RWPE2 (cell line): ENCODE results near the gene LINC00632.
A peak's percentile ranks its signal among the peaks of the same experiment; 100 is the strongest.
"Not testable (repeated sequence)": the region's sequence is repeated elsewhere in the genome, so short reads cannot be mapped to it uniquely, and the experiment has no call there.

ENCODE experiments used
- ATAC-seq: fragments of 200-7000 bp; cut with Tn5 transposase; 3 replicates; pipeline ENCODE4 v1.9.1; 2021; ENCODE audit warnings: low read depth
- DNase-seq: peaks from one replicate; pipeline ENCODE4 v3.0.0-alpha.2; 2020; ENCODE audit warnings: low spot score
- H3K27ac ChIP-seq: fragments of 450-650 bp; 2 replicates; pipeline ENCODE4 v1.5.1; 2017; ENCODE audit warnings: mild to moderate bottlenecking; ENCODE audit not compliant: poor library complexity, severe bottlenecking
- H3K27me3 ChIP-seq: fragments of 250-450 bp; sonication (Bioruptor Pico); 2 replicates; pipeline ENCODE4 v1.5.1; 2021; ENCODE audit warnings: mild to moderate bottlenecking, moderate library complexity; ENCODE audit not compliant: insufficient read depth, poor library complexity, severe bottlenecking
- H3K36me3 ChIP-seq: fragments of 250-450 bp; sonication (Bioruptor Pico); 2 replicates; pipeline ENCODE4 v1.5.1; 2020; ENCODE audit warnings: low read depth, mild to moderate bottlenecking, moderate library complexity
- H3K4me1 ChIP-seq: fragments of 250-450 bp; sonication (Bioruptor Pico); 2 replicates; pipeline ENCODE4 v1.5.1; 2021; ENCODE audit warnings: mild to moderate bottlenecking, moderate library complexity; ENCODE audit not compliant: insufficient read depth, poor library complexity, severe bottlenecking
- H3K4me3 ChIP-seq: fragments of 250-450 bp; sonication (Bioruptor Pico); 2 replicates; pipeline ENCODE4 v1.5.1; 2021; ENCODE audit warnings: mild to moderate bottlenecking, moderate library complexity; ENCODE audit not compliant: severe bottlenecking
- H3K9me3 ChIP-seq: fragments of 250-450 bp; sonication (Bioruptor Pico); 2 replicates; pipeline ENCODE4 v1.5.1; 2021; ENCODE audit warnings: mild to moderate bottlenecking, moderate library complexity; ENCODE audit not compliant: severe bottlenecking
- TF ChIP-seq, protein P1 (sequence below): fragments of 450-650 bp; IDR thresholded peaks from one replicate; pipeline ENCODE4 v1.5.1; 2017; ENCODE audit warnings: mild to moderate bottlenecking, moderate library complexity; ENCODE audit not compliant: poor library complexity, severe bottlenecking

The LINC00632 gene

DNA sequence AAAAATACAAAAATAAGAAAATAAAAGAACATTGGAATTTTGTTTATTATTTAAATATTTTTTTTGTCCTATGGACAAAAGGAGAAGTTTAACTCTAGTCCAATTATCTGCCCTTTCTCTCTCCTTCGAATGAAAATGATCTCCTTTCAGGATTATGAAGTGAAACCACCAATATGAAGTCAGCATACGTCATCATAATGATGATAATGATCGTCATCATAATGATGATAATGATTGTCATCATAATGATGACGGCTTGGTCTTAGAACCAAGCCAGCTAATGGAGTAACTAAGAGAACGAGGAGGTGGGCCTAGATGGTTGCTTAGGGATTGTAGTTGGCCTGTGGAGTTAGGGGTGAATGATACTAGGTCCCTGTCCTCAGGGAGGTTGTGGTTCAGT, 21.9 kb upstream of the LINC00632 start:
- TF ChIP-seq, protein P1, sequence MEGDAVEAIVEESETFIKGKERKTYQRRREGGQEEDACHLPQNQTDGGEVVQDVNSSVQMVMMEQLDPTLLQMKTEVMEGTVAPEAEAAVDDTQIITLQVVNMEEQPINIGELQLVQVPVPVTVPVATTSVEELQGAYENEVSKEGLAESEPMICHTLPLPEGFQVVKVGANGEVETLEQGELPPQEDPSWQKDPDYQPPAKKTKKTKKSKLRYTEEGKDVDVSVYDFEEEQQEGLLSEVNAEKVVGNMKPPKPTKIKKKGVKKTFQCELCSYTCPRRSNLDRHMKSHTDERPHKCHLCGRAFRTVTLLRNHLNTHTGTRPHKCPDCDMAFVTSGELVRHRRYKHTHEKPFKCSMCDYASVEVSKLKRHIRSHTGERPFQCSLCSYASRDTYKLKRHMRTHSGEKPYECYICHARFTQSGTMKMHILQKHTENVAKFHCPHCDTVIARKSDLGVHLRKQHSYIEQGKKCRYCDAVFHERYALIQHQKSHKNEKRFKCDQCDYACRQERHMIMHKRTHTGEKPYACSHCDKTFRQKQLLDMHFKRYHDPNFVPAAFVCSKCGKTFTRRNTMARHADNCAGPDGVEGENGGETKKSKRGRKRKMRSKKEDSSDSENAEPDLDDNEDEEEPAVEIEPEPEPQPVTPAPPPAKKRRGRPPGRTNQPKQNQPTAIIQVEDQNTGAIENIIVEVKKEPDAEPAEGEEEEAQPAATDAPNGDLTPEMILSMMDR = no peak
- H3K4me1 ChIP-seq = no peaks in the 10 kb centered on the region
- DNase-seq = no peak
- no peak overlapping the region for H3K27ac ChIP-seq
- H3K4me3 ChIP-seq = no peak overlapping the region
- no peaks in the 10 kb centered on the region for H3K27me3 ChIP-seq
- H3K9me3 ChIP-seq = no peaks in the 10 kb centered on the region
- no peak for ATAC-seq
- H3K36me3 ChIP-seq = no peaks in the 10 kb centered on the region

DNA sequence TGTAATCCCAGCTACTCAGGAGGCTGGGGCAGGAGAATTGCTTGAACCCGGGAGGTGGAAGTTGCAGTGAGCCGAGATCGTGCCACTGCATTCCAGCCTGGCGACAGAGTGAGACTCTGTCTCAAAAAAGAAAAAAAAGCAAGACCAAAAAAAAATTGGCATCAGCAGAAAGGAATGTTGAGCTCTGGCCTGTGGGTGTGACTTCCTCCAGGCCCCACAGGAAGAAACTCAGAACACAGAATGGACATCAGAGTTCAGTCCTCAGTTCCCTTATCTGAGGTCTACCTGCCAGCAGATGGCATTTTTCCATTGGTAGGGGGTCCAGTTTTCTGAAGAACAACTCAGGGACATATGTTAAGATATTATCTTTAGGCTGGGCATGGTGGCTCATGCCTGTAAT, 18.0 kb upstream of the LINC00632 start:
- ATAC-seq, DNase-seq, H3K9me3 ChIP-seq, H3K27me3 ChIP-seq, H3K27ac ChIP-seq, H3K36me3 ChIP-seq, H3K4me1 ChIP-seq, H3K4me3 ChIP-seq: not testable (repeated sequence)

DNA sequence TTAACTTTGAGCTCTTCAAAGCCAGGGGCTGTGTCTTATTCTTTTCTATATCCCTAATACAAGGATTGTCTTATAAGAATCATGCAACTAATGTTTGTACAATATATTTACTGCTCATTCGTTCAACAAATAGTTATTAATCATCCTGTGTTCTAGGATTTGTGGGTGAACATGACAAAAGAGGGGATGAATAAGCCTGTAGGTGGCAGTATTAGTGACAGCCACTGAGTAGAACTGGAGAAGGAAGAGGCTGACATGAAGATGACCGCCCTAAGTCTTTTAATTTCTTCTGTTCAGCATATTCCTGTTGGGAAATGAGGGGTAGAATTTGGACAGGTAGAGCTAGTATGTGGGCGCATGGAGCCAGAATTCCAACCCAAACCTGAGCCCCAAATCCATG, 11.9 kb upstream of the LINC00632 start:
- Histone ChIP-seq H3K36me3 (no peaks in the 10 kb centered on the region), H3K27ac (no peak overlapping the region), H3K9me3 (no peaks in the 10 kb centered on the region), H3K4me3 (no peak overlapping the region), H3K27me3 (no peaks in the 10 kb centered on the region), H3K4me1 (no peaks in the 10 kb centered on the region)
- no peak for DNase-seq
- TF ChIP-seq, protein P1 = no peak
- ATAC-seq = no peak

DNA sequence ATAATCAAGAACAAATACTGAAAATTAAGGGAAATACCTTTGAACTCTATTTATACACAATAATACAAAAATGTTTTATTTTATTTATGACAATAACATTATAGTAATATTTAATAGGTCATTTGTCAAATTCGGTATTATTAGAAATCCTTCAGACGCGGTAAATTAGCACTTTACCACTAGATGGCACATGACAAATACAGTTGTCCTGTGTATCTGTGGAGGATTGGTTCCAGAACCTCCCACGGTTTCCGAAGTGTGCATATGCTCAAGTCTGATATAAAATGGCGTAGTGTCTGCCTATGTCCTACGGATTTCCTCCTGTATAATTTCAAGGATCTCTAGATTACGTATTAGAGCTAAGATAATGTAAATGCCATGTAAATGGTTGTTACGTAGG, 8.1 kb upstream of the LINC00632 start:
- H3K27me3 ChIP-seq = no peaks in the 10 kb centered on the region
- no peaks in the 10 kb centered on the region for H3K36me3 ChIP-seq
- H3K27ac ChIP-seq = no peak overlapping the region
- no peak for DNase-seq
- ATAC-seq = no peak; the same call in 2 of the 3 replicates
- TF ChIP-seq, protein P1 = peak; percentile 49
- H3K4me3 ChIP-seq = no peak overlapping the region
- H3K9me3 ChIP-seq = no peaks in the 10 kb centered on the region
- H3K4me1 ChIP-seq = no peaks in the 10 kb centered on the region

DNA sequence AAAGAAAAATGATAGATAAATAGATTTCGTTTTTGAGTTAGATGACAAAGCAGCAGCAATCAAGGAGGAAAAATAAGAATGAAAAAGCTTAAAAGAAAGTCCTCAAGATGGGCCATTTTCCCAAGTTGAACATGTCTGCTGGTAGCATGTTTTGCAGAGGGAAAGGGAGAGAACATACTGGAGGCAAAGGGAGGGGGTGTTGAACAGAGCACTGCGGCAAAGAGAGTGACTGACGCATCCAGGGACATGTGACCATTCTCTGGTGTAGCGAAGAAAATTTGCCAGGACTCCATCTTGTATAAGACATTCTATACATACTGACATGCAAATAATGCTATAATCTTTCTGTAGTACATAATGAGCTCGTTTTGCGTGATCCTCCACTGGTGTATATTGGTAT, 1.2 kb downstream of the LINC00632 start:
- ATAC-seq (no peak), DNase-seq (no peak)
- Histone ChIP-seq H3K4me3 (no peak overlapping the region), H3K27ac (no peak overlapping the region), H3K36me3 (no peaks in the 10 kb centered on the region), H3K27me3 (no peaks in the 10 kb centered on the region), H3K4me1 (no peaks in the 10 kb centered on the region), H3K9me3 (no peaks in the 10 kb centered on the region)
- TF ChIP-seq, protein P1 = no peak

DNA sequence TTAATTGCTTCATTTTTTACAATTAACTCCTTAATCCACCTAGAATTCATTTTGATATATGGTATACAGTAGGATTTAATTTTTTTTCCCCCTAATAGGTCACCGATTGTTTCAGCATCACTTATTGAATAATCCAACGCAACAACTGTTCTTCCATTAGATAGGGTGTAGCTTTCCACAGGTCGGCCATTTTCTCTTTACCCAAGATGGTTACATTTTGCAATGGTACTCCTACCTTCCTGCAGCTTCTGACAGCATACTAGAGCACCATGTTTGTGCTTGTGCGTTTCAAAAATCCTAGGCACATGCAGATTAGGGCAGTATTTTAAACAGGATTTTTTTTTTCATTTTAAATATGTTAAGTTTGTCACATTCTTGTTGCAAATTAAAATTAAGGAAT, 2.3 kb downstream of the LINC00632 start:
- no peaks in the 10 kb centered on the region for H3K27me3 ChIP-seq
- no peaks in the 10 kb centered on the region for H3K9me3 ChIP-seq
- H3K4me1 ChIP-seq = no peaks in the 10 kb centered on the region
- H3K36me3 ChIP-seq = no peaks in the 10 kb centered on the region
- TF ChIP-seq, protein P1 = no peak
- DNase-seq = no peak
- H3K4me3 ChIP-seq = no peak overlapping the region
- H3K27ac ChIP-seq = no peak overlapping the region
- no peak for ATAC-seq
